Coronary artery (tissue), 2 donors: ENCODE results near the gene BOD1.
"Not testable (repeated sequence)": the region's sequence is repeated elsewhere in the genome, so short reads cannot be mapped to it uniquely, and the experiment has no call there.

Experiments
- DNase-seq: peaks from one replicate; pipeline ENCODE4 v3.0.0-alpha.2; 2017; ENCODE audit warnings: low spot score
- H3K27ac ChIP-seq, 2 donors: fragments of 200-600 bp; sonication (generic); one replicate each; pipeline ENCODE4 v1.5.1; 2016 to 2019
- H3K4me3 ChIP-seq: fragments of 200-600 bp; sonication (generic); 2 replicates; pipeline ENCODE4 v1.5.1; 2016; ENCODE audit warnings: mild to moderate bottlenecking, moderate library complexity
- TF ChIP-seq, protein P1 (sequence below): fragments of 200-600 bp; sonication (generic); IDR thresholded peaks from one replicate; pipeline ENCODE4 v1.5.1; 2019; ENCODE audit warnings: antibody characterized with exemption

BOD1 gene

DNA sequence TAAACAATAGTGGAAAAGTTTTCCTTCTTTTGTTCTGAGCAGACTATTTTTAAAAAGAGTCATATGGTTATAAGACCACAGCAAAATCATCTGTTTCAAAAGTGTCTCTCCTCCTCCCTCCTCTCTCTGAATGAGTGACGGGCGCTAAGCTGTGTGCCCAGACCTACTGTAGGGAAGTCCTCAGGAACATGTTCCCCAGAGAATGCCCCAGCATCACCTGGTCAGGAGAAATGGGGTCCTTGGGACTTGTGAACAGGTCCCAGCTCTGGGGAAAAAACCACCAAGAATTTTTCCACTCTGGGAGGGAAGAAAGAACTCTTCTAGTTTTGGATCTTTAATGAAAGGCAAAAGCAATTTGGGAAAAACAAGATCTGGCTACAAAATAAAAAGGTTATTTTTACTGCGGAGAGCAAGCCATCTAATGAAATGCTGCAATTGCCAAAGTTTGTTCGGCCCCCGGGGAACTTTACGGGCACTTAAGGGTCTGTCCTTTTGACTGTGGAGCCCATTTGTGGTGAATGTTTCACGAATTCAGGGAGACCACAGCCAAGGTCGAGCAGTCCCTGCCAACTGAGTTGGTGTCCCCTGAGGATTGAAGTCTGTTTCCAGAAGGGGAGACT lies 25.9 kb downstream of the BOD1 start:
- peak overlapping the region; percentile 53 to 73 for H3K27ac ChIP-seq
- DNase-seq: peak; percentile 59
- TF ChIP-seq, protein P1, sequence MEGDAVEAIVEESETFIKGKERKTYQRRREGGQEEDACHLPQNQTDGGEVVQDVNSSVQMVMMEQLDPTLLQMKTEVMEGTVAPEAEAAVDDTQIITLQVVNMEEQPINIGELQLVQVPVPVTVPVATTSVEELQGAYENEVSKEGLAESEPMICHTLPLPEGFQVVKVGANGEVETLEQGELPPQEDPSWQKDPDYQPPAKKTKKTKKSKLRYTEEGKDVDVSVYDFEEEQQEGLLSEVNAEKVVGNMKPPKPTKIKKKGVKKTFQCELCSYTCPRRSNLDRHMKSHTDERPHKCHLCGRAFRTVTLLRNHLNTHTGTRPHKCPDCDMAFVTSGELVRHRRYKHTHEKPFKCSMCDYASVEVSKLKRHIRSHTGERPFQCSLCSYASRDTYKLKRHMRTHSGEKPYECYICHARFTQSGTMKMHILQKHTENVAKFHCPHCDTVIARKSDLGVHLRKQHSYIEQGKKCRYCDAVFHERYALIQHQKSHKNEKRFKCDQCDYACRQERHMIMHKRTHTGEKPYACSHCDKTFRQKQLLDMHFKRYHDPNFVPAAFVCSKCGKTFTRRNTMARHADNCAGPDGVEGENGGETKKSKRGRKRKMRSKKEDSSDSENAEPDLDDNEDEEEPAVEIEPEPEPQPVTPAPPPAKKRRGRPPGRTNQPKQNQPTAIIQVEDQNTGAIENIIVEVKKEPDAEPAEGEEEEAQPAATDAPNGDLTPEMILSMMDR: no peak
- peak overlapping the region; percentile 55 for H3K4me3 ChIP-seq

DNA sequence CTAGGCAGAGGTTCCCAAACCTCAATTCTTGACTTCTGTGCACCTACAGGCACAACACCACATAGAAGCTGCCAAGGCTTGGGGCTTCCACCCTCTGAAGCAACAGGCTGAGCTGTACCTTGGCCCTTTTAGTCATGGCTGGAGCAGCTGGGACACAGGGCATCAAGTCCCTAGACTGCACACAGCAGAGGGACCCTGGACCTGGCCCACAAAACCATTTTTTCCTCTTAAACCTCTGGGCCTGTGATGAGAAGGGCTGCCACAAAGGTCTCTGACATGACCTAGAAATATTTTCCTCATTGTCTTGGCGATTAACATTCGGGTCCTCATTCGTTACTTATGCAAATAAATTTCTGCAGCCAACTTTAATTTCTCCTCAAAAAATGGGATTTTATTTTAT lies 30.3 kb downstream of the BOD1 start:
- not testable (repeated sequence) for H3K27ac ChIP-seq, DNase-seq, H3K4me3 ChIP-seq

DNA sequence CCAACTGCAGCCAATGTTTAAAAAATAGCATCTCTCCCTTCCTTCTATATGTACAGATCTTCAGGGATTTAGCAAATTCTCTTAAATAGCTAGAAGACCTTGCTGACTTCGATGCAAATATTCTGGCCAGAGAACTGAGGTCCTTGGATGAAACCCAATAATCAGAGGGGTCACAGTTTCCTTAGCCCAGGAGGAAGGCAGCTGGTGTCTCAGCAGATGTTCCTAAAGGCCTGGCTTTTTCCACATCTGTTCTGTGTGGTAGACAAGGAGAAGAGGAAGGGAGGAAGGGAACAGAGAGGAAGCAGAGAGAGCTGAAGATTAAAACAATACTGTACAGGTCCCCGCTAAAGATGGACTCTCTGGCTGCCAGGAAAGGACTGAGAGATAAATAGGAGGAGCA lies 33.1 kb downstream of the BOD1 start:
- DNase-seq: peak; percentile 1
- no peak overlapping the region for H3K27ac ChIP-seq
- TF ChIP-seq, protein P1: no peak
- H3K4me3 ChIP-seq: no peak overlapping the region

DNA sequence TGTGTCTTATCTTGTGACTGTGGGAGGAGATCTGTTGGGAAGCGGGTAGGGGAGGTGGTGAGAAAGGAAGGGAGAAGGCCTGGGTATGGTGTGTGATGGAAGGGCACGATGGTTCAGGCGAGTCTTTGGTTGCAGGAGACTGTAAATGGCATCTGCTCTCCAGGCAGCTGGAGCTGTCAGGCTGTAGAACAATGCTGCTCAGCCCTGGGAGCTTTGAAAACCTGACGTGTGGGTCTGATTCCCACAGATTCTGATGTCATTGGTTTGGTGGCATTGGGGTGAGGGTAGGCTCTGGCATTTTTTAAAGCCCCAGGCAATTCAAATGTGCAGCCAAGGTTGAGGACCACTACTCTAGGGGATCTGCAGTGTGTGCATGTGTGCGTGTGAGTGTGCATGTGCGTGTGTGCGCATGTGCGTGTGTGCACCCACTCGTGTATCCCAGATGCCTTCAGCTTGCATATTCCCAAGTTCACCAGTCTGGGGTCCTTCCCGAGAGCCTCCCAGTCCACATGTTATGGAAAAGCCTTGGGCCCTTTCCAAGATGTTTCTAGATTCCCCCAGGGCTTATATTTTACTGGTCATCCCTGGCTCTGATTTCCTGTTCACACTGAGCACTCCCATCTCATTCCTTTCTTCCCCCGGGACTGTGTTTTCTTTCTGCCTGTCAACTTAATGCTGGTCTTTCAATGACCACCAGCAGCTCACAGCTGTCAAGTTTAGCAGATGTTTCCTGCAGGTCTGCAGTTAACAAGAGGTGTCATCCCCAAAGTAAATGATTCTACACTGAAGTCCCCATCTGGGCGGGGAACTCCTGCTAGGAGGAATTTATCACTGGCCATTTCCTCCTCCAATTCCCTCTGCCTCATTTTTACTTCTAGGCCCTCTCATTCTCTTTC lies 34.0 kb downstream of the BOD1 start:
- H3K4me3 ChIP-seq: no peak overlapping the region
- TF ChIP-seq, protein P1: no peak
- H3K27ac ChIP-seq: no peak overlapping the region
- DNase-seq: peak; percentile 45

DNA sequence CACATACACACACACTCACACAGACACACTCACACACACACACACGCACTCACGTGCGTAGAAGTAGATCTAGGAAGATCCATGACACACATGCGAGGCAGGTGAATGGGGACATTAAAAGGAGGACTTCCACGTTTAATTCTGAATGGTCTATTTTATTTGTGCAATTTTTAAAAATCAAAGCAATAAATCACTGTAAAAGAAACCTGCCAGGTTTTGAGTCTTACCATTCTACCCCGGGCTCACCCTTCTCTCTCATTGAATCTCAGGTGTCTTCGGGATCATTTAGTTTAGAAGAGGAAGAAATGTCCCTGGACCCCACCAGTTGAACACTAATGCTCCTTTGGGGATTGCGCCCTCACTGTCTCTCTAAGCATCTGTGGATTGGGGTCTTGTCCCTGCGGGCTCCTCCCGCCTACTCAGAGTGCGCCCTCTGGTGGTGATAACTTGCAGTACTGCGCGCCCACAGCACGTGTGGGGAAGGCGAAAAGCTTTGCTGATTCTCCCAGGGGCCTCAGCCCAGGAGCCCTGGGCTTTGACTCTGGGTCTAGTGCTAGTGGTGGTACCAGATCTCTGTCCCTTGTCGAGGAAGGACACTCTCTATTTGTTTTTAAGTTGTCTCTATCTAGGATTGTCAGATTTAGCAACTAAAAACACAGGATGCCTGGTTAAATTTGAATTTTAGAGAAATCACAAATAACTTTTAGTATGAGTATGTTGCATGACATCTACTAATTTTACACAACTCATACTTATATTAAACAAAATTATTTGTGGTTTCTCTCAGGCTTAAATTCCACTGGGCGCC lies 34.8 kb downstream of the BOD1 start:
- H3K27ac ChIP-seq: no peak overlapping the region
- DNase-seq: peak; percentile 1
- TF ChIP-seq, protein P1: peak; percentile 36
- H3K4me3 ChIP-seq: no peak overlapping the region

DNA sequence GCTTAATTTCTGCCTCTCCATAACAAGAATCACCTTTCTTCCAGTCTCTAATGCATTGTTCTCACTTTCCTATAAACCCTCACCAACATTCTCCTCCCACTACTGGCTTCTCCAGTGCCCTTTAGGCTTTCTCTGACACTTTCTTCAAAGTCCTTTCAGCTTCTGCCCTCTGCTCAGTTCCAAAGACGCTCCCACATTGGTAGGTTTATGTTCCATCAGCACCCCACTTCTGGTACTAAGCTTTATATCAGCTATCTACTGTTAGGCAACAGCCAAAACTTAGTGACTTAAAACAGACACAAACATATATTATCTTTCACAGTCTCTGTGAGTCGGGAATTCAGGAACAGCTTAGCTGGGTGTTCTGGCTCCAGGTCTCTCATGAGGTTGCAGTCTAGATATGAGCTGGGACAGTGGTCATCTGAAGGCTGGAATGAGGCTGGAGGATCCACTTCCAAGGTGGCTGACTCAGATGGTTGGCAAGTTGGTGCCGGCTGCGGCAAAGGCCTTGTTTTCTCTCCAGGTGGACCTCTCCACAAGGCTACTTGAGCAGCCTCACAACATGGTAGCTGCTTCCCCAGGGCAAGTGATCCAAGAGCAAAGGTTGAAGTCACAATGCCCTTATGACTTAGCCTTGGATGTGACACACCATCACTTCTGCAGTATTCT lies 37.4 kb downstream of the BOD1 start:
- TF ChIP-seq, protein P1: no peak
- Histone ChIP-seq H3K4me3 (no peak overlapping the region), H3K27ac (no peak overlapping the region)
- DNase-seq: no peak

DNA sequence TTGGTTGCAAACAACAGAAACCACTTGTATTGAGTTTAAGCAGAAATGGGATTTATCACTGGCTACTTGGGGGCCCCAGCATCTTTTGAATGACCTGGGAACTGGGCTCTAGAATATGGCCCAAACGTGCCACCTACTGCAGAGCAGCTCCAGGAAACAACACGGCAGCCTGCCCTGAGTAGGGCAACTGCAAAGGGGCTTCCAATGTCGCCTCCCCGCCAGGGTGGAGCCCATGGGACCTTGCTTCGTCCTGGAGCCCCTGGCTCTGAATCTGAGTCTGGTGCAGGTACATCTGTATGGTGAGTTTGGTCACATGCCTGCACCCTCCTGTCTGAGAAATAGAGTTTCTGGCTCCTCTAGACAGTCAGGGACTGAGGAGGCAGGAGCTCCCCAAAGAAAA lies 38.6 kb downstream of the BOD1 start:
- no peak overlapping the region for H3K4me3 ChIP-seq
- no peak for DNase-seq
- TF ChIP-seq, protein P1: no peak
- no peak overlapping the region for H3K27ac ChIP-seq
